Ovary (tissue), 10 donors: Measurements from ENCODE around the gene USP43. TPM values are rescaled to one million over a fixed set of nuclear protein-coding genes. Genes with fewer than 3 reads are reported as not detected.
A peak's percentile ranks its signal among the peaks of the same experiment; 100 is the strongest.
"Not testable (repeated sequence)": the region's sequence is repeated elsewhere in the genome, so short reads cannot be mapped to it uniquely, and the experiment has no call there.

Experiments
- DNase-seq, 5 donors: peaks; one replicate each; pipeline ENCODE4 v3.0.0-alpha.2; 2019 to 2020
- H3K27ac ChIP-seq, 2 donors: fragments of 200-600 bp; one replicate each; pipeline versions ENCODE4 v1.5.1 to v1.8.0; 2019 to 2022
- H3K27me3 ChIP-seq: fragments of 200-600 bp; one replicate; pipeline ENCODE4 v1.8.0; 2022
- H3K36me3 ChIP-seq: fragments of 200-600 bp; sonication (generic); one replicate; pipeline ENCODE4 v1.5.1; 2019
- H3K4me1 ChIP-seq: one replicate; pipeline ENCODE4 v1.8.1; 2013; ENCODE audit warnings: mild to moderate bottlenecking, moderate library complexity; ENCODE audit not compliant: insufficient read depth
- H3K4me3 ChIP-seq: fragments of 200-600 bp; sonication (generic); one replicate; pipeline ENCODE4 v1.5.1; 2017
- H3K9me3 ChIP-seq, 2 donors: fragments of 200-600 bp in 1 of 2; sonication (generic) in 1 of 2; one replicate each; pipeline versions ENCODE4 v1.5.1 to v1.8.1; 2013 to 2019; ENCODE audit warnings: mild to moderate bottlenecking in 1 of 2, moderate library complexity in 1 of 2
- EP300 ChIP-seq: sonication (generic); formaldehyde crosslinking; IDR thresholded peaks from one replicate; pipeline ENCODE4 v1.6.1; 2017; ENCODE audit warnings: antibody characterized with exemption
- POLR2A ChIP-seq: fragments of 450-650 bp; IDR thresholded peaks from one replicate; pipeline ENCODE4 v1.6.1; 2017; ENCODE audit warnings: antibody characterized with exemption, mild to moderate bottlenecking, moderate library complexity
- WGBS, 3 donors: extraction: QIAGEN DNeasy Blood & Tissue Kit in 1 of 3; methylation state at CpG; one replicate each; pipeline versions ENCODE4 v1.1.5 to v1.1.7; 2013 to 2017; 5-methylcytosine and 5-hydroxymethylcytosine counted together
- intact Hi-C, 4 donors: fragments of 100-400 bp; cut with DNase I; formaldehyde crosslinking; loops; one replicate each; pipeline versions ENCODE4 v1.11.0 to v1.15.1; 2022 to 2023
- long read RNA-seq, 3 donors: library from polyadenylated mRNA in 2 of 3; unstranded in 2 of 3; transcript quantifications; one replicate each; pipeline ENCODE4 v2.0.0 and lab custom pipeline, GENCODE V29; 2021 to 2026
- polyA plus RNA-seq, 2 donors: library from polyadenylated mRNA; stranded (reverse); fragments of 200-250 nt in 1 of 2; fragments of 350-450 nt in 1 of 2; fragmentation: Illumina TruSeq in 1 of 2; extraction: RNeasy Lipid Tissue Mini Kit (QIAGEN cat#74804) in 1 of 2; gene quantifications; one replicate each; pipeline ENCODE4 v1.2.3, GENCODE V29; 2013 to 2014
- total RNA-seq, 7 donors: library from RNA; depleted of rRNA in 2 of 7; stranded (reverse); fragments of >200 nt in 2 of 7; fragmentation: NEBNext Ultra II Directional in 3 of 7; extraction: Animal tissue kit (Norgen Biotek cat#: 25700) in 3 of 7; gene quantifications; one replicate each; pipeline versions ENCODE4 v1.1.0 to v1.2.4, GENCODE V29; 2016 to 2023
- TF ChIP-seq, protein P1 (sequence below), 3 donors: fragments of 450-650 bp in 2 of 3; fragments of 200-600 bp in 1 of 3; IDR thresholded peaks; one replicate each; pipeline versions ENCODE4 v1.5.1 to v1.8.0; 2016 to 2022; ENCODE audit warnings: antibody characterized with exemption in 3 of 3, mild to moderate bottlenecking in 1 of 3
- donor health status: DM: no; HTN: no; CAD: no; lungs with moderate emphysema.
- donor health status: DM: no; HTN: no; CAD: no.
- donor health status: Bipolar disorder and iron deficiency.
- donor health status: DM: yes; HTN: yes; CAD: no.
- donor health status: DM: no; HTN: no; CAD: no.
- donor health status: DM: yes; HTN: yes; CAD: no.

The USP43 gene, protein sequence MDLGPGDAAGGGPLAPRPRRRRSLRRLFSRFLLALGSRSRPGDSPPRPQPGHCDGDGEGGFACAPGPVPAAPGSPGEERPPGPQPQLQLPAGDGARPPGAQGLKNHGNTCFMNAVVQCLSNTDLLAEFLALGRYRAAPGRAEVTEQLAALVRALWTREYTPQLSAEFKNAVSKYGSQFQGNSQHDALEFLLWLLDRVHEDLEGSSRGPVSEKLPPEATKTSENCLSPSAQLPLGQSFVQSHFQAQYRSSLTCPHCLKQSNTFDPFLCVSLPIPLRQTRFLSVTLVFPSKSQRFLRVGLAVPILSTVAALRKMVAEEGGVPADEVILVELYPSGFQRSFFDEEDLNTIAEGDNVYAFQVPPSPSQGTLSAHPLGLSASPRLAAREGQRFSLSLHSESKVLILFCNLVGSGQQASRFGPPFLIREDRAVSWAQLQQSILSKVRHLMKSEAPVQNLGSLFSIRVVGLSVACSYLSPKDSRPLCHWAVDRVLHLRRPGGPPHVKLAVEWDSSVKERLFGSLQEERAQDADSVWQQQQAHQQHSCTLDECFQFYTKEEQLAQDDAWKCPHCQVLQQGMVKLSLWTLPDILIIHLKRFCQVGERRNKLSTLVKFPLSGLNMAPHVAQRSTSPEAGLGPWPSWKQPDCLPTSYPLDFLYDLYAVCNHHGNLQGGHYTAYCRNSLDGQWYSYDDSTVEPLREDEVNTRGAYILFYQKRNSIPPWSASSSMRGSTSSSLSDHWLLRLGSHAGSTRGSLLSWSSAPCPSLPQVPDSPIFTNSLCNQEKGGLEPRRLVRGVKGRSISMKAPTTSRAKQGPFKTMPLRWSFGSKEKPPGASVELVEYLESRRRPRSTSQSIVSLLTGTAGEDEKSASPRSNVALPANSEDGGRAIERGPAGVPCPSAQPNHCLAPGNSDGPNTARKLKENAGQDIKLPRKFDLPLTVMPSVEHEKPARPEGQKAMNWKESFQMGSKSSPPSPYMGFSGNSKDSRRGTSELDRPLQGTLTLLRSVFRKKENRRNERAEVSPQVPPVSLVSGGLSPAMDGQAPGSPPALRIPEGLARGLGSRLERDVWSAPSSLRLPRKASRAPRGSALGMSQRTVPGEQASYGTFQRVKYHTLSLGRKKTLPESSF
- total RNA-seq (10 to 100 TPM in 1 of 7 donors, 1 to 10 TPM in 2, under 1 TPM in 3, not detected in 1; 0.15 to 11.1 (median 0.88) TPM), polyA plus RNA-seq (under 1 TPM; 0.13 to 0.18 TPM)
- long read RNA-seq, donor 1: 0 reads
- long read RNA-seq, donor 2, full-length matches to known transcripts: 1 of 1 reads
- long read RNA-seq, donor 2, partial matches to known transcripts: 0 of 1 reads
- long read RNA-seq, donor 2, other reads (novel, unspliced or antisense): 0 of 1 reads
- long read RNA-seq, donor 3, full-length matches to known transcripts: 2 of 2 reads
- long read RNA-seq, donor 3, partial matches to known transcripts: 0 of 2 reads
- long read RNA-seq, donor 3, other reads (novel, unspliced or antisense): 0 of 2 reads

DNA sequence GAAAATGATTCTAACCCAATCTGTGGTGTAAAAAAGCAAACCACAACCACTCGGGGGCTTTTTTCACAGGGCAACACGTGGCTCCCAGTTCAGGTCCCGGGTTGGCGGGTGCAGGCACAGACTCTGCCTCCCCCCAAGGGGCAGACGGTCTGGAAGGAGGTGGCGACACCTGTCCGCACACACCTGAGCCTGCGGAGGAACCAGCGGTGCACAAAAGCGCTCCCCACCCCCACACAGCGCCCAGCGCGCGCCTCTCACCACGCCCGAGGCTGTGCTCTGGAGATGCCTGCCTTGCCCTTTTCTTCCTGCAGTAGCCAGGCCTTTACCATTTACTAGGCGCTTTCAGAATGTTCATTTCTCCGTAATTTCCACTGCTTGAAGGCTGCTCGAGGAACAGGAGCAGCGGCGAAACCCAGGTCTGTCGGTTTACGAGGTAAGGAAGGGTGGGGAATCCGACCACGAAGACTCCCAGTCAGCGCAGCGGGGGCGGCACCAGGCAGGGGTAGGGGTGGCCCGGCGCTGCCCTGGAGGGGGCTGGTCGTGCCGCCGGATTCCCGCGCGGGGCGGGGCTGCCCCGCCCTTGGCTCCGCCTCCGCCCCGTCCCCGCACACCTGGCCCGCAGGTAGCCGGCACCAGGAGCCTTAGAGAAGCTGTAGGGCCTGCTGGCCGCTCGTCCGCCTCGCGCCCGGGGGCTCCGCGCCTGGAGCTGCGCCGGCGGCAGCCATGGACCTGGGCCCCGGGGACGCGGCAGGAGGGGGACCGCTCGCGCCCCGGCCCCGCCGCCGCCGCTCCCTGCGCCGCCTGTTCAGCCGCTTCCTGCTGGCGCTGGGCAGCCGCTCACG is at the start of gene USP43:
USP43 (plus strand) TSS at position 608 of the 842 bp plus-strand sequence; CDS start at position 724, 116 bp downstream.
- peaks cover 8% of the 10 kb centered on the region for H3K4me1 ChIP-seq
- TF ChIP-seq, protein P1, sequence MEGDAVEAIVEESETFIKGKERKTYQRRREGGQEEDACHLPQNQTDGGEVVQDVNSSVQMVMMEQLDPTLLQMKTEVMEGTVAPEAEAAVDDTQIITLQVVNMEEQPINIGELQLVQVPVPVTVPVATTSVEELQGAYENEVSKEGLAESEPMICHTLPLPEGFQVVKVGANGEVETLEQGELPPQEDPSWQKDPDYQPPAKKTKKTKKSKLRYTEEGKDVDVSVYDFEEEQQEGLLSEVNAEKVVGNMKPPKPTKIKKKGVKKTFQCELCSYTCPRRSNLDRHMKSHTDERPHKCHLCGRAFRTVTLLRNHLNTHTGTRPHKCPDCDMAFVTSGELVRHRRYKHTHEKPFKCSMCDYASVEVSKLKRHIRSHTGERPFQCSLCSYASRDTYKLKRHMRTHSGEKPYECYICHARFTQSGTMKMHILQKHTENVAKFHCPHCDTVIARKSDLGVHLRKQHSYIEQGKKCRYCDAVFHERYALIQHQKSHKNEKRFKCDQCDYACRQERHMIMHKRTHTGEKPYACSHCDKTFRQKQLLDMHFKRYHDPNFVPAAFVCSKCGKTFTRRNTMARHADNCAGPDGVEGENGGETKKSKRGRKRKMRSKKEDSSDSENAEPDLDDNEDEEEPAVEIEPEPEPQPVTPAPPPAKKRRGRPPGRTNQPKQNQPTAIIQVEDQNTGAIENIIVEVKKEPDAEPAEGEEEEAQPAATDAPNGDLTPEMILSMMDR (IDR thresholded peaks at IDR 0.05): no peak
- no peak for TF ChIP-seq POLR2A
- TF ChIP-seq EP300: no peak
- peak within 1 kb of the TSS; percentile 33 for H3K4me3 ChIP-seq
- H3K27ac ChIP-seq: no peak within 1 kb of the TSS
- H3K36me3 ChIP-seq: no peaks in the 10 kb centered on the region
- 1% methylated on average over 44 to 72 of the region's 72 CpGs for WGBS, 3 donors
- DNase-seq: no peak
- H3K27me3 ChIP-seq: no peaks in the 10 kb centered on the region
- no peaks in the 10 kb centered on the region for H3K9me3 ChIP-seq
- intact Hi-C loops: no loop called here

- DNase-seq, H3K36me3 ChIP-seq, intact Hi-C loops, H3K4me1 ChIP-seq, H3K4me3 ChIP-seq, H3K9me3 ChIP-seq, H3K27ac ChIP-seq, H3K27me3 ChIP-seq: not testable (repeated sequence)
- WGBS, 3 donors: 86 to 89% (median 86%) methylated on average over 5 of the region's 5 CpGs
Measured at GRCh38 chr17:9597638-9598037, 47.7 kb upstream of the USP43 start.

- TF ChIP-seq POLR2A (no peak), EP300 (no peak)
- TF ChIP-seq, protein P1 (IDR thresholded peaks at IDR 0.05): no peak
- Histone ChIP-seq H3K36me3 (no peaks in the 10 kb centered on the region), H3K27ac (no peak overlapping the region), H3K4me3 (no peak overlapping the region), H3K27me3 (no peaks in the 10 kb centered on the region), H3K4me1 (no peaks in the 10 kb centered on the region), H3K9me3 (no peaks in the 10 kb centered on the region)
- no peak for DNase-seq
- 74 to 86% (median 80%) methylated on average over 4 of the region's 4 CpGs for WGBS, 3 donors
- intact Hi-C loops: no loop called here
Measured at GRCh38 chr17:9598661-9599060, 46.7 kb upstream of the USP43 start.

DNA sequence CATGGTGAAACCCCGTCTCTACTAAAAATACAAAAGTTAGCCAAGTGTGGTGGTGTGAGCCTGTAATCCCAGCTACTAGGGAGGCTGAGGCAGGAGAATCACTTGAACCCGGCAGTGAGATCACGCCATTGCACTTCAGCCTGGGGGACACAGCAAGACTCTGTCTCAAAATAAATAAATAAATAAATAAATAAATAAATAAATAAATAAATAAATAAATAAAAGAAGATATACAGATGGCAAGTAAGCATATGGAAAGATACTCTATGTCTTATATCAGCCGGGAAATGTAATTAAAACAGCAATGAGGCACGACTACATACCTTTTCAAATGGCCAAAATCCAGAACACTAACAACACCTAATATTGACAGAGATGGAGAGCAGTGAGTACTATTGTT is 40.7 kb upstream of the USP43 start:
- H3K9me3 ChIP-seq, H3K4me1 ChIP-seq, H3K4me3 ChIP-seq, DNase-seq, H3K36me3 ChIP-seq, H3K27me3 ChIP-seq, intact Hi-C loops, H3K27ac ChIP-seq: not testable (repeated sequence)
- WGBS, 3 donors: 80 to 93% (median 84%) methylated on average over 5 of the region's 5 CpGs
